HCT116 (cell line): Measurements from ENCODE around the gene KLHL10. TPM values are rescaled to one million over a fixed set of nuclear protein-coding genes. Genes with fewer than 3 reads are reported as not detected.

ENCODE experiments used
- ATAC-seq: fragments of 200-7000 bp; cut with Tn5 transposase; 2 replicates; pipeline ENCODE4 v1.9.1; 2020; ENCODE audit warnings: mild to moderate bottlenecking, moderate library complexity
- BruUV-seq: library from RNA; stranded (reverse); fragments of 400-500 nt; replicated peaks from 2 replicates; lab custom pipeline; 2021; lab: Mats Ljungman, UMichigan
- CTCF ChIA-PET: fragments of 300-600 bp; sonication (Branson Sonifier 250); formaldehyde crosslinking; loops from one replicate; lab custom pipeline; 2021; ENCODE audit warnings: antibody characterized with exemption; lab: Charles Lee
- POLR2A ChIA-PET: fragments of 300-600, 350-600 bp; sonication (Branson Sonifier 250); formaldehyde crosslinking; loops from one replicate; lab custom pipeline; 2021; ENCODE audit warnings: antibody characterized with exemption; lab: Charles Lee
- RAD21 ChIA-PET, 2 experiments: fragments of 300-600 bp; sonication (Branson Sonifier 250); formaldehyde crosslinking; loops; one replicate each; lab custom pipeline; 2023; ENCODE audit warnings: low total read pairs in 2 of 2; ENCODE audit not compliant: uncharacterized antibody in 2 of 2, unreplicated experiment in 2 of 2, low non-redundant PET in 1 of 2; lab: Charles Lee
- DNase-seq: peaks from one replicate; pipeline ENCODE4 v3.0.0-alpha.2; 2010; ENCODE audit warnings: low read depth, low spot score
- H2AFZ ChIP-seq: fragments of 200-600 bp; shearing (Covaris generic), sonication (generic); 2 replicates; pipeline ENCODE4 v1.6.1; 2017; ENCODE audit warnings: low read depth, mixed run types, mixed read lengths, antibody characterized with exemption, low read length; ENCODE audit not compliant: poor library complexity, severe bottlenecking
- H3K27ac ChIP-seq: 2 replicates; pipeline ENCODE4 v1.5.1; 2012; ENCODE audit warnings: low read depth, low read length
- H3K27me3 ChIP-seq: fragments of 200-600 bp; sonication (generic); 2 replicates; pipeline ENCODE4 v1.6.1; 2016; ENCODE audit warnings: mixed run types, low read length, mixed read lengths; ENCODE audit not compliant: insufficient read depth
- H3K36me3 ChIP-seq, 2 experiments: fragments of 200-500 bp in 1 of 2; fragments of 200-600 bp in 1 of 2; sonication (Bioruptor generic) in 1 of 2; sonication (generic) in 1 of 2; 2 replicates each; pipeline versions ENCODE4 v1.5.1 to v1.6.1; 2014 to 2016; ENCODE audit warnings: low read length in 2 of 2, inconsistent platforms in 1 of 2, mixed read lengths in 1 of 2, mixed run types in 1 of 2; ENCODE audit not compliant: insufficient read depth in 2 of 2, control insufficient read depth in 1 of 2
- H3K4me1 ChIP-seq, 2 experiments: fragments of 200-600 bp in 1 of 2; sonication (generic) in 1 of 2; 2 replicates each; pipeline versions ENCODE4 v1.5.1 to v1.6.1; 2012 to 2017; ENCODE audit warnings: low read length in 2 of 2, inconsistent platforms in 1 of 2, mild to moderate bottlenecking in 1 of 2, mixed read lengths in 1 of 2, mixed run types in 1 of 2, moderate library complexity in 1 of 2; ENCODE audit not compliant: insufficient read depth in 2 of 2, control insufficient read depth in 1 of 2
- H3K4me2 ChIP-seq: fragments of 200-600 bp; sonication (generic); 2 replicates; pipeline ENCODE4 v1.6.1; 2017; ENCODE audit warnings: mixed run types, low read length, mixed read lengths
- H3K4me3 ChIP-seq, 2 experiments: fragments of 200-600 bp in 1 of 2; sonication (generic) in 1 of 2; replicated peaks in 1 of 2; 2 replicates each; pipeline ENCODE4 v1.5.1; 2011 to 2016; ENCODE audit warnings: low read length in 2 of 2, control low read depth in 1 of 2, low read depth in 1 of 2, mild to moderate bottlenecking in 1 of 2, mixed read lengths in 1 of 2, mixed run types in 1 of 2
- H3K79me2 ChIP-seq: fragments of 200-600 bp; sonication (generic); 2 replicates; pipeline ENCODE4 v1.6.1; 2017; ENCODE audit warnings: mild to moderate bottlenecking, mixed run types, low read length, moderate library complexity, mixed read lengths; ENCODE audit not compliant: insufficient read depth
- H3K9ac ChIP-seq: fragments of 200-600 bp; sonication (generic); 2 replicates; pipeline ENCODE4 v1.6.1; 2016; ENCODE audit warnings: low read length, mixed read lengths
- H3K9me2 ChIP-seq: fragments of 200-600 bp; sonication (generic), shearing (Covaris generic); 2 replicates; pipeline ENCODE4 v1.6.1; 2017; ENCODE audit warnings: mixed run types, mild to moderate bottlenecking, moderate library complexity; ENCODE audit not compliant: insufficient read depth
- H3K9me3 ChIP-seq, 2 experiments: fragments of 200-500 bp in 1 of 2; fragments of 200-600 bp in 1 of 2; sonication (Bioruptor generic) in 1 of 2; sonication (generic) in 1 of 2; 2 replicates each; pipeline ENCODE4 v1.6.1; 2014 to 2017; ENCODE audit warnings: low read length in 2 of 2, mixed read lengths in 2 of 2, inconsistent platforms in 1 of 2, low read depth in 1 of 2, mild to moderate bottlenecking in 1 of 2, mixed run types in 1 of 2, moderate library complexity in 1 of 2; ENCODE audit not compliant: control insufficient read depth in 1 of 2, insufficient read depth in 1 of 2
- H4K20me1 ChIP-seq: fragments of 200-600 bp; sonication (generic), shearing (Covaris generic); 2 replicates; pipeline ENCODE4 v1.6.1; 2017; ENCODE audit warnings: mixed run types, mild to moderate bottlenecking, moderate library complexity; ENCODE audit not compliant: insufficient read depth
- EGR1 ChIP-seq: IDR thresholded peaks from 2 replicates; pipeline ENCODE4 v1.6.1; 2012; ENCODE audit warnings: low read depth
- FOSL1 ChIP-seq: IDR thresholded peaks from 2 replicates; pipeline ENCODE4 v1.6.1; 2012; ENCODE audit warnings: low read depth
- JUND ChIP-seq: IDR thresholded peaks from 2 replicates; pipeline ENCODE4 v1.6.1; 2012
- RAD21 ChIP-seq: IDR thresholded peaks from 2 replicates; pipeline ENCODE4 v1.6.1; 2012; ENCODE audit warnings: low read depth, mild to moderate bottlenecking
- intact Hi-C: fragments of 100-400 bp; cut with micrococcal nuclease; formaldehyde crosslinking; loops from 2 replicates; pipeline ENCODE4 v1.10.0; 2022
- total RNA-seq: library from RNA; stranded (reverse); gene quantifications from one replicate; pipeline ENCODE4 v1.2.1, GENCODE V29; 2021; ENCODE audit not compliant: unreplicated experiment
- TF ChIP-seq, protein P1 (sequence below): IDR thresholded peaks from 2 replicates; pipeline ENCODE4 v1.6.1; 2012
- TF ChIP-seq, protein P2 (sequence below): IDR thresholded peaks from 2 replicates; pipeline ENCODE4 v1.6.1; 2012; ENCODE audit warnings: low read depth
- TF ChIP-seq, protein P3 (sequence below), 3 experiments: fragments of 200-600 bp in 1 of 3; sonication (generic) in 1 of 3; IDR thresholded peaks in 2 of 3; conservative IDR thresholded peaks in 1 of 3; 2 replicates each; pipeline ENCODE4 v1.5.1; 2012 to 2017; ENCODE audit warnings: low read depth in 2 of 3, low read length in 2 of 3, antibody characterized with exemption in 1 of 3, borderline replicate concordance in 1 of 3, control low read depth in 1 of 3, mild to moderate bottlenecking in 1 of 3, mixed read lengths in 1 of 3, mixed run types in 1 of 3, moderate library complexity in 1 of 3; ENCODE audit not compliant: insufficient read depth in 1 of 3

Gene KLHL10
- total RNA-seq, 1 experiment from 2014 or later, result not detected

DNA sequence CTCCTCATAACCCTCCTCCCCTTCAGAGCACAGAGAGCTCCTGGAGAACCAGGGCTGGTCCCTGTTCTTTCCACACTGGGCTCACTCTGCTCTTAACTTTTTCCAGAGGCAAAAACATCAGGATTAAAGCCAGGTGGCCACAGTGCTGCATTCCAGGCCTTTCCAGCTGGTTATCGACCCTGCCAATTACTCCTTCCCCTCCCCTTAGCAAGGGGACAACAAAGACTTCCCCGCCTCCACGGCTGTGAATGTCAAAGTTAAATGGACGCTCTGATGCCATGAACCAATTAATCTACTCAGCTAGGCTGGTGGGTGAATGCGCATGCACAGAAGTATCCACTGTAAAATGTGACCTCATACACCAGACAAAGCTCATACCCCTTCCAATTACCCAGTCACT lies 58.0 kb downstream of the KLHL10 start:
- no peak overlapping the region for H3K9ac ChIP-seq
- H3K36me3 ChIP-seq, result peaks cover 48 to 62% of the 10 kb centered on the region in 2 experiments
- no peak overlapping the region for H3K4me2 ChIP-seq
- ChIA-PET POLR2A (no interaction called here), CTCF (no interaction called here), RAD21 (no interaction called here)
- TF ChIP-seq RAD21 (no peak), JUND (no peak), EGR1 (no peak)
- H2AFZ ChIP-seq, result no peak overlapping the region
- BruUV-seq, result no TSS peak
- intact Hi-C loops, result no loop called here
- no peaks in the 10 kb centered on the region; a peak in 1 of 4 replicates for H3K4me1 ChIP-seq
- no peak overlapping the region for H3K4me3 ChIP-seq
- no peak overlapping the region for H3K27ac ChIP-seq
- no peaks in the 10 kb centered on the region for H3K27me3 ChIP-seq
- ATAC-seq, result no peak
- H3K9me2 ChIP-seq, result no peaks in the 10 kb centered on the region
- H3K9me3 ChIP-seq, result no peaks in the 10 kb centered on the region
- H3K79me2 ChIP-seq, result no peaks in the 10 kb centered on the region
- H4K20me1 ChIP-seq, result no peaks in the 10 kb centered on the region
- DNase-seq, result no peak

DNA sequence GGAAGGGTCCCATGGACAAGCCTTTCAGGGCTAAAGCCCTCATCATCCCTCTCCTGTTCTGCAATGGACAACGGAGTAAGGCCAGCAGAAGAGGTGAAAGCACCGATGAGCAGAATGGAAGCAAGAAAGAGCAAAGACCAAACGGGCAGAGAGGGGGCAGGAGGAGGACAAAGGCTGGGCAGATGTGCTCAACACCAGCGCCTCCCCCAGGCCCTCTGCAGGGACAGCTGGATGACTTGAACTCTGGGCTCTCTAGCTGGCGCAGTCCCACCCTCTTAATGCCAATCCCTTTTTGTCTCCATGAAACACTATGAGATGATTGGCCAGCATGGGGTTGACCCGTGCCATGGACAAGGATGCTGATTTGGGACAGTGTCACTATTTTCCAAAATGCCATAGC lies 59.1 kb downstream of the KLHL10 start:
- H3K36me3 ChIP-seq, result peaks cover 40 to 65% of the 10 kb centered on the region in 2 experiments
- no peak overlapping the region for H3K4me2 ChIP-seq
- no peaks in the 10 kb centered on the region for H4K20me1 ChIP-seq
- no peak overlapping the region for H3K27ac ChIP-seq
- intact Hi-C loops, result no loop called here
- TF ChIP-seq, protein P1, sequence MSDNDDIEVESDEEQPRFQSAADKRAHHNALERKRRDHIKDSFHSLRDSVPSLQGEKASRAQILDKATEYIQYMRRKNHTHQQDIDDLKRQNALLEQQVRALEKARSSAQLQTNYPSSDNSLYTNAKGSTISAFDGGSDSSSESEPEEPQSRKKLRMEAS, result no peak
- TF ChIP-seq, protein P2, sequence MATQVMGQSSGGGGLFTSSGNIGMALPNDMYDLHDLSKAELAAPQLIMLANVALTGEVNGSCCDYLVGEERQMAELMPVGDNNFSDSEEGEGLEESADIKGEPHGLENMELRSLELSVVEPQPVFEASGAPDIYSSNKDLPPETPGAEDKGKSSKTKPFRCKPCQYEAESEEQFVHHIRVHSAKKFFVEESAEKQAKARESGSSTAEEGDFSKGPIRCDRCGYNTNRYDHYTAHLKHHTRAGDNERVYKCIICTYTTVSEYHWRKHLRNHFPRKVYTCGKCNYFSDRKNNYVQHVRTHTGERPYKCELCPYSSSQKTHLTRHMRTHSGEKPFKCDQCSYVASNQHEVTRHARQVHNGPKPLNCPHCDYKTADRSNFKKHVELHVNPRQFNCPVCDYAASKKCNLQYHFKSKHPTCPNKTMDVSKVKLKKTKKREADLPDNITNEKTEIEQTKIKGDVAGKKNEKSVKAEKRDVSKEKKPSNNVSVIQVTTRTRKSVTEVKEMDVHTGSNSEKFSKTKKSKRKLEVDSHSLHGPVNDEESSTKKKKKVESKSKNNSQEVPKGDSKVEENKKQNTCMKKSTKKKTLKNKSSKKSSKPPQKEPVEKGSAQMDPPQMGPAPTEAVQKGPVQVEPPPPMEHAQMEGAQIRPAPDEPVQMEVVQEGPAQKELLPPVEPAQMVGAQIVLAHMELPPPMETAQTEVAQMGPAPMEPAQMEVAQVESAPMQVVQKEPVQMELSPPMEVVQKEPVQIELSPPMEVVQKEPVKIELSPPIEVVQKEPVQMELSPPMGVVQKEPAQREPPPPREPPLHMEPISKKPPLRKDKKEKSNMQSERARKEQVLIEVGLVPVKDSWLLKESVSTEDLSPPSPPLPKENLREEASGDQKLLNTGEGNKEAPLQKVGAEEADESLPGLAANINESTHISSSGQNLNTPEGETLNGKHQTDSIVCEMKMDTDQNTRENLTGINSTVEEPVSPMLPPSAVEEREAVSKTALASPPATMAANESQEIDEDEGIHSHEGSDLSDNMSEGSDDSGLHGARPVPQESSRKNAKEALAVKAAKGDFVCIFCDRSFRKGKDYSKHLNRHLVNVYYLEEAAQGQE, result no peak
- TF ChIP-seq, protein P3, sequence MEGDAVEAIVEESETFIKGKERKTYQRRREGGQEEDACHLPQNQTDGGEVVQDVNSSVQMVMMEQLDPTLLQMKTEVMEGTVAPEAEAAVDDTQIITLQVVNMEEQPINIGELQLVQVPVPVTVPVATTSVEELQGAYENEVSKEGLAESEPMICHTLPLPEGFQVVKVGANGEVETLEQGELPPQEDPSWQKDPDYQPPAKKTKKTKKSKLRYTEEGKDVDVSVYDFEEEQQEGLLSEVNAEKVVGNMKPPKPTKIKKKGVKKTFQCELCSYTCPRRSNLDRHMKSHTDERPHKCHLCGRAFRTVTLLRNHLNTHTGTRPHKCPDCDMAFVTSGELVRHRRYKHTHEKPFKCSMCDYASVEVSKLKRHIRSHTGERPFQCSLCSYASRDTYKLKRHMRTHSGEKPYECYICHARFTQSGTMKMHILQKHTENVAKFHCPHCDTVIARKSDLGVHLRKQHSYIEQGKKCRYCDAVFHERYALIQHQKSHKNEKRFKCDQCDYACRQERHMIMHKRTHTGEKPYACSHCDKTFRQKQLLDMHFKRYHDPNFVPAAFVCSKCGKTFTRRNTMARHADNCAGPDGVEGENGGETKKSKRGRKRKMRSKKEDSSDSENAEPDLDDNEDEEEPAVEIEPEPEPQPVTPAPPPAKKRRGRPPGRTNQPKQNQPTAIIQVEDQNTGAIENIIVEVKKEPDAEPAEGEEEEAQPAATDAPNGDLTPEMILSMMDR (IDR thresholded peaks at IDR 0.05 in 2 of 3, conservative IDR thresholded peaks at IDR 0.05 in 1 of 3; ENCODE audit: borderline replicate concordance in 1 of 3, insufficient read depth in 1 of 3, low read depth in 2 of 3, low read length in 2 of 3), result peak in 1 of 3 experiments; percentile 41; a peak in 2 of 6 replicates
- TF ChIP-seq FOSL1, result no peak
- ATAC-seq, result peak; percentile 67
- H3K9me3 ChIP-seq, result no peaks in the 10 kb centered on the region
- no TSS peak for BruUV-seq
- no peak overlapping the region for H2AFZ ChIP-seq
- no peaks in the 10 kb centered on the region for H3K27me3 ChIP-seq
- H3K4me3 ChIP-seq, result no peak overlapping the region
- H3K79me2 ChIP-seq, result no peaks in the 10 kb centered on the region
- POLR2A ChIA-PET, result no interaction called here
- no peak for DNase-seq
- RAD21 ChIA-PET, result no interaction called here
- no peaks in the 10 kb centered on the region for H3K9me2 ChIP-seq
- no peaks in the 10 kb centered on the region; a peak in 1 of 4 replicates for H3K4me1 ChIP-seq
- CTCF ChIA-PET, result no interaction called here
- no peak overlapping the region for H3K9ac ChIP-seq
